GM12878 (cell line): ENCODE results near the gene PIRT. TPM values are rescaled to one million over a fixed set of nuclear protein-coding genes. Genes with fewer than 3 reads are reported as not detected.

Experiments
- ATAC-seq: fragments of 200-7000 bp; cut with Tn5 transposase; 3 replicates; pipeline ENCODE4 v1.9.1; 2020; ENCODE audit warnings: mild to moderate bottlenecking, moderate library complexity
- BruUV-seq: library from RNA; stranded (reverse); fragments of 400-500 nt; replicated peaks from 2 replicates; lab custom pipeline; 2021; lab: Mats Ljungman, UMichigan
- CTCF ChIA-PET: fragments of 300-600 bp; sonication (Branson Sonifier 250); formaldehyde crosslinking; extraction: SDS; loops from one replicate; lab custom pipeline; 2021; ENCODE audit warnings: inconsistent platforms; lab: Yijun Ruan, JAX
- POLR2A ChIA-PET: fragments of 350-600 bp; formaldehyde crosslinking; extraction: SDS; loops from one replicate; lab custom pipeline; 2021; ENCODE audit warnings: inconsistent platforms; lab: Charles Lee
- RAD21 ChIA-PET: fragments of 300-600 bp; sonication (Branson Sonifier 250); formaldehyde crosslinking; loops from one replicate; lab custom pipeline; 2023; ENCODE audit warnings: antibody characterized with exemption; ENCODE audit not compliant: unreplicated experiment; lab: Charles Lee
- SMC1A ChIA-PET: fragments of 300-600 bp; sonication (Branson Sonifier 250); formaldehyde crosslinking; loops from one replicate; lab custom pipeline; 2023; ENCODE audit not compliant: unreplicated experiment, uncharacterized antibody; lab: Charles Lee
- DNase-seq: peaks from one replicate; pipeline ENCODE4 v3.0.0-alpha.2; 2011; ENCODE audit warnings: low read depth, low spot score
- FAIRE-seq: peaks from 3 replicates; lab custom pipeline; 2011; peaks lifted over from hg19 to GRCh38; lab: Jason Lieb, UNC
- H2AFZ ChIP-seq: 2 replicates; pipeline ENCODE4 v1.6.0; 2011; ENCODE audit warnings: low read depth, low read length, control low read depth; ENCODE audit not compliant: control insufficient read depth
- H3K27ac ChIP-seq: 2 replicates; pipeline ENCODE4 v1.5.1; 2011; ENCODE audit warnings: control low read depth; ENCODE audit not compliant: control insufficient read depth, insufficient read depth
- H3K27me3 ChIP-seq, 2 experiments: replicated peaks in 1 of 2; 2 replicates each; pipeline versions ENCODE4 v1.6.0 to v1.6.1; 2011; ENCODE audit warnings: low read length in 1 of 2; ENCODE audit not compliant: control insufficient read depth in 2 of 2, insufficient read depth in 2 of 2
- H3K36me3 ChIP-seq, 2 experiments: 2 replicates each; pipeline ENCODE4 v1.5.1; 2011; ENCODE audit warnings: low read length in 1 of 2; ENCODE audit not compliant: control insufficient read depth in 2 of 2, insufficient read depth in 2 of 2
- H3K4me1 ChIP-seq: 2 replicates; pipeline ENCODE4 v1.6.1; 2011; ENCODE audit warnings: mild to moderate bottlenecking, low read length, moderate library complexity, mixed read lengths; ENCODE audit not compliant: control insufficient read depth, insufficient read depth
- H3K4me2 ChIP-seq: 2 replicates; pipeline ENCODE4 v1.6.0; 2011; ENCODE audit warnings: control low read depth; ENCODE audit not compliant: control insufficient read depth, insufficient read depth
- H3K4me3 ChIP-seq: fragments of 200-600 bp; sonication (generic); 2 replicates; pipeline ENCODE4 v1.5.1; 2016
- H3K79me2 ChIP-seq: 2 replicates; pipeline ENCODE4 v1.6.0; 2011; ENCODE audit warnings: low read length; ENCODE audit not compliant: control insufficient read depth, insufficient read depth
- H3K9ac ChIP-seq: 2 replicates; pipeline ENCODE4 v1.8.0; 2011; ENCODE audit warnings: low read length, control low read depth, mixed read lengths; ENCODE audit not compliant: control insufficient read depth, insufficient read depth
- H3K9me3 ChIP-seq: replicated peaks from 3 replicates; pipeline ENCODE4 v1.5.1; 2011; ENCODE audit warnings: mild to moderate bottlenecking, low read length; ENCODE audit not compliant: control insufficient read depth, insufficient read depth
- H4K20me1 ChIP-seq: 2 replicates; pipeline ENCODE4 v1.6.0; 2011; ENCODE audit not compliant: control insufficient read depth, insufficient read depth
- ATF3 ChIP-seq: IDR thresholded peaks from 2 replicates; pipeline ENCODE4 v1.6.1; 2011; ENCODE audit warnings: low read depth, mild to moderate bottlenecking, low read length, moderate library complexity, borderline replicate concordance; ENCODE audit errors: extremely low read depth
- FOXM1 ChIP-seq: IDR thresholded peaks from 2 replicates; pipeline ENCODE4 v1.6.1; 2012; ENCODE audit warnings: low read depth, mild to moderate bottlenecking, inconsistent platforms, low read length, moderate library complexity
- IKZF2 ChIP-seq, 2 experiments: fragments of 450-650 bp; IDR thresholded peaks; 2 replicates each; pipeline ENCODE4 v1.6.1; 2017; ENCODE audit warnings: mild to moderate bottlenecking in 2 of 2, moderate library complexity in 2 of 2
- MEF2A ChIP-seq: IDR thresholded peaks from 2 replicates; pipeline ENCODE4 v1.6.1; 2011; ENCODE audit warnings: low read depth, mild to moderate bottlenecking, low read length, moderate library complexity; ENCODE audit not compliant: insufficient read depth
- NBN ChIP-seq: fragments of 450-650 bp; IDR thresholded peaks from 2 replicates; pipeline ENCODE4 v1.6.1; 2016
- NR2C1 ChIP-seq: fragments of 450-650 bp; IDR thresholded peaks from 2 replicates; pipeline ENCODE4 v1.6.1; 2017; ENCODE audit warnings: antibody characterized with exemption, mild to moderate bottlenecking, moderate library complexity
- PKNOX1 ChIP-seq: fragments of 450-650 bp; IDR thresholded peaks from 2 replicates; pipeline ENCODE4 v1.6.1; 2016; ENCODE audit warnings: mild to moderate bottlenecking
- REST ChIP-seq: IDR thresholded peaks from 2 replicates; pipeline ENCODE4 v1.6.1; 2012; ENCODE audit warnings: mild to moderate bottlenecking, low read depth, low read length
- SRF ChIP-seq, 2 experiments: IDR thresholded peaks; 2 replicates each; pipeline ENCODE4 v1.6.1; 2011; ENCODE audit warnings: low read depth in 2 of 2, low read length in 2 of 2, mild to moderate bottlenecking in 1 of 2, moderate library complexity in 1 of 2
- TCF12 ChIP-seq: IDR thresholded peaks from 2 replicates; pipeline ENCODE4 v1.6.1; 2011; ENCODE audit warnings: low read depth, mild to moderate bottlenecking, low read length
- ZNF207 ChIP-seq: fragments of 450-650 bp; IDR thresholded peaks from 2 replicates; pipeline ENCODE4 v1.6.1; 2014; ENCODE audit warnings: antibody characterized with exemption, mild to moderate bottlenecking, borderline replicate concordance
- WGBS: methylation state at CpG from one replicate; pipeline ENCODE4 v1.1.6; 2016; ENCODE audit warnings: low lambda C conversion rate; ENCODE audit not compliant: insufficient replicate concordance, insufficient coverage; ENCODE audit errors: missing lambda C conversion rate; 5-methylcytosine and 5-hydroxymethylcytosine counted together
- in situ Hi-C: fragments of 300-500 bp; cut with MboI; formaldehyde crosslinking; loops from 9 replicates; pipeline ENCODE4 v1.14.3; 2018; ENCODE audit warnings: mixed read lengths
- intact Hi-C: fragments of 100-400 bp; cut with micrococcal nuclease; formaldehyde crosslinking; loops from one replicate; pipeline ENCODE4 v1.14.2; 2022; ENCODE audit not compliant: unreplicated experiment
- polyA plus RNA-seq, 11 experiments: library from polyadenylated mRNA; depleted of rRNA in 4 of 11; unstranded in 6 of 11; stranded (reverse) in 5 of 11; fragments of >200 nt; fragmentation: Nextera tagmentation in 4 of 11; fragmentation: Illumina TruSeq in 1 of 11; extraction: Ambion mirVana in 4 of 11; extraction: Trizol in 1 of 11; gene quantifications; 1 replicate in 1 of 11; 2 replicates in 10 of 11; pipeline versions ENCODE4 v1.2.1 to v1.2.3, GENCODE V29; 2011 to 2016; ENCODE audit warnings: inconsistent platforms in 2 of 11, missing spikeins in 2 of 11, low read depth in 1 of 11
- total RNA-seq, 4 experiments: library from RNA; depleted of rRNA in 3 of 4; stranded (reverse); fragments of >200 nt in 3 of 4; fragmentation: Illumina TruSeq in 1 of 4; extraction: Trizol in 1 of 4; gene quantifications; 2 replicates each; pipeline versions ENCODE4 v1.2.1 to v1.2.3, GENCODE V29; 2013 to 2021

PIRT gene
- total and polyA plus RNA-seq, 10 of the 15 experiments (the other 5 are each of a cell fraction or from before 2014, with no cell fraction given): not detected

- no peaks in the 10 kb centered on the region for H3K9me3 ChIP-seq
- H3K27ac ChIP-seq: no peak overlapping the region
- ATAC-seq (no peak), FAIRE-seq (no peak), DNase-seq (no peak)
- no peaks in the 10 kb centered on the region for H3K4me1 ChIP-seq
- BruUV-seq: no TSS peak
- ChIA-PET SMC1A (no interaction called here), RAD21 (no interaction called here), CTCF (interaction anchor here (0.6 kb wide), 1 partner anchor 143 kb away, joined by 3 read pairs; no protein-coding TSS in a partner anchor), POLR2A (no interaction called here)
- no peaks in the 10 kb centered on the region for H4K20me1 ChIP-seq
- in situ Hi-C loops: no loop called here
- intact Hi-C loops: no loop called here
- H3K27me3 ChIP-seq: 0 out of 4 replicates have a peak, but pooled peaks cover 0 to 2% of the 10 kb centered on the region in 2 experiments
- no peak for TF ChIP-seq SRF (IDR thresholded peaks at IDR 0.05; ENCODE audit: low read depth in 2 of 2, low read length in 2 of 2)
- TF ChIP-seq NR2C1: no peak
- no peak for TF ChIP-seq ATF3
- TF ChIP-seq TCF12: no peak
- TF ChIP-seq FOXM1: no peak
- no peak for TF ChIP-seq PKNOX1
- no peak for TF ChIP-seq ZNF207
- no peak for TF ChIP-seq REST
- TF ChIP-seq MEF2A: no peak
- TF ChIP-seq NBN: no peak
- TF ChIP-seq IKZF2 (IDR thresholded peaks at IDR 0.05): no peak
- 41% methylated on average over 9 of the region's 9 CpGs for WGBS
- no peak overlapping the region for H3K4me2 ChIP-seq
- no peaks in the 10 kb centered on the region for H3K36me3 ChIP-seq
- H3K79me2 ChIP-seq: no peaks in the 10 kb centered on the region
- no peak overlapping the region for H2AFZ ChIP-seq
- H3K9ac ChIP-seq: no peak overlapping the region
- no peak overlapping the region for H3K4me3 ChIP-seq
These were observed 31.2 kb downstream of the PIRT start for GRCh38 chr17:10806545-10807262.
